HS-5 (cell line): ENCODE measurements around the gene SYNGR2.

ENCODE experiments used
- DNase-seq: peaks from one replicate; pipeline ENCODE4 v3.0.0-alpha.2; 2012; ENCODE audit warnings: low read depth

SYNGR2 gene, protein sequence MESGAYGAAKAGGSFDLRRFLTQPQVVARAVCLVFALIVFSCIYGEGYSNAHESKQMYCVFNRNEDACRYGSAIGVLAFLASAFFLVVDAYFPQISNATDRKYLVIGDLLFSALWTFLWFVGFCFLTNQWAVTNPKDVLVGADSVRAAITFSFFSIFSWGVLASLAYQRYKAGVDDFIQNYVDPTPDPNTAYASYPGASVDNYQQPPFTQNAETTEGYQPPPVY

DNA sequence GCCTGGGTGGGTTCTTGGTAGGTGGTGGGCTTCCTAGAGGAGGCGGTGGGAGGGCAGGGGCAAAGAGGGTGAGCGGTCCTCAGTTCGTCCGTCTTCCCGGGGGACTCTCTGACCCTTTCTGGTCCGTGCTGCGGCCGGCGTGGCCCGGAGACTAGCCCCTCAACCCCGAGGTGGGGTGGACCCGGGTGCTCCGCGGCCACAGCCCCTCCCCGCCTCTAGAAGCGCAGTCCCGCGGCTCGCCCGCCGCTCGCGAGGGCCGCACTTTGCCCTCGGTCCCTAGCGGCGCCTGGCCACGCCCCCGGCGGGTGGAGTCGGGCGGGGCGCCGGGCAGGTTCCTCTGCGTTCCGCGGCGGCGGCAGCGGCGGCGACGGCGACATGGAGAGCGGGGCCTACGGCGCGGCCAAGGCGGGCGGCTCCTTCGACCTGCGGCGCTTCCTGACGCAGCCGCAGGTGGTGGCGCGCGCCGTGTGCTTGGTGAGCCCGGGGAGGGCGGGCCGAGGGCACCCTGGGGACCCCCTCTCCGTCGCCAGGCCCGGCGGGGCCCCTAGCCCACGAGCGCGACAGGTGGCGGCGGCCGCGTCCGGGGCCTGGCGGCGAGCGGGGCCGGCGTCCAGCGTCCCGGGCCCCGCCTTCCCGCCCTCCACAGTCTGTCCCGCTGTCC is at the start of gene SYNGR2:
SYNGR2 (plus strand) TSS at position 340 of the 661 bp plus-strand sequence; CDS start at position 376, 36 bp downstream.
- no peak for DNase-seq

DNA sequence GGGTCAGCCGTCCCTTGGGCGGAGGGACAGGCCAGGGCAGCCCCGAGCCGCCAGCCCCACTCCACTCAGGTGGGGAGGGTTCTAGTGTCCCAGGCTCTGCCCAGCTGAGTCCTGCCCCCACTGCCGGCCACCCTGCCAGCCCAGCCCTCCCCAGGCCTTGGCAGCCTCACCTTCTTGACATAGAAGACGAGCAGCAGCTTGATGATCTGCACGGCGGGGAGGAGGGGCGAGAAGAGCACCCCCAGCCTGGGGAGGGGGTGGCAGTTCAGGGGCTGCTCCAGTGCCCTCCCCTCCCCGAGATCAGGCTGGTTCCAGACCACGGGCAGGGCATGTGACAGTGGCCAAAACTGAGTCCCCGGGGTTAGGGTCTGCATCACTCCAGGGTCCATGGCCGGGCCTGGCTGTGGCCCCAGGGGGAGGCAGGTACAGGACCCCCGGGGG is 49.6 kb upstream of the SYNGR2 start:
- no peak for DNase-seq

DNA sequence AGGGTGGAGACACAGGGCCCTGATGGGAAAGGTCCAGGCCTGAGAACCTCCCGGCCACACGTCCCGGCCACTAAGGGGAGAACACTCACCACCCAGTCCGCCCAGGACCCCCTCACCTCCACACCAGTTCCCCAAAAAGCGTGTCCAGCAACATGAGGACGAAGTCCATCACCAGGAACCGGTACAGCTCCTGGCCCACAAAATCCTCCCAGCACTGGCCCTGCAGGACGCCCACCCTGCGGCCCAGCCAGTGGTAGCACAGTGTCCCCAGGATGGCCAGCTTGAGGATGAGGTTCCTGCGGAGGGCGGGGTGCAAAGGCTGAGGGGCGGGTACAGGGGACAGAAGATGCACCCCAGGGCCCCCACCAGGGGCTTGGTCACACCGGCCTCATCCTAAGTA is 47.8 kb upstream of the SYNGR2 start:
- no peak for DNase-seq

DNA sequence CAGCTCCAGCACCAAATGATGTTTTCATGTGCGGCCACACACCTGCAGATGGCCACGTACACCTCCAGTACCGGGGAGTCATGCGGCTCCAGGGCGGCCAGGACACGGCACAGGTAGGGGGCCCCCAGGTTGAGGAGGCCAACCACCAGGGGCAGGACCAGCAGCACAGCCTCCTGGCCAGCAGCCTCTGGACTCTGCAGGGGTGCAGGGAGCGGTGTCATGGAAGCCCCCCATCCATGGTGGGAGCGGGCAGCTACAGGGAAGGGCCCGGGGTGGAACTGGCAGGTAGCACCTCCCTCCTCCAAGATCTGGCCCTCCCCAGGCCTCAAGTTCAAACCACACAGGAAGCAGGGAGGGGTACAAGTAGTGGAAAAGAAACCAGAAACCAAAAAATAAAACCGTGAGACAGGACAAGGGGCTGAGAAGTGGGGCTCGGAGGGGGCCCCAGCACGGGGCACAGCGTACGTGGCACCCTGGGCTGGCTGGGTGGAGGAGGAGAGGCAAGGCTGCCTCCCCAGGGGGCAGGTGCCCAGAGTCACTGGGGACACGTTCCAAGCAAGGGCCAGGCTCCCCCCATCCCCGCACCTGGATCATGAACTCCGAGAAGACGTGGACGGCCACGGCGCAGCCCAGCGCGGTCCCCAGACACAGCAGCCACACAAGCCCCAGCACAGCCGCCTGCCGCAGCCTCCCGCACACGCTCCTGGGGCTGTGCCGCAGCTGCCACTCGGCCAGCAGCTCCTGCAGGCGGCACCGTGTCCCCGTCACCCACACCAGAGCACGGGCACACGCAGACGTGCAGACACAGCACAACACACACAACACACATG is 47.2 kb upstream of the SYNGR2 start:
- no peak for DNase-seq

DNA sequence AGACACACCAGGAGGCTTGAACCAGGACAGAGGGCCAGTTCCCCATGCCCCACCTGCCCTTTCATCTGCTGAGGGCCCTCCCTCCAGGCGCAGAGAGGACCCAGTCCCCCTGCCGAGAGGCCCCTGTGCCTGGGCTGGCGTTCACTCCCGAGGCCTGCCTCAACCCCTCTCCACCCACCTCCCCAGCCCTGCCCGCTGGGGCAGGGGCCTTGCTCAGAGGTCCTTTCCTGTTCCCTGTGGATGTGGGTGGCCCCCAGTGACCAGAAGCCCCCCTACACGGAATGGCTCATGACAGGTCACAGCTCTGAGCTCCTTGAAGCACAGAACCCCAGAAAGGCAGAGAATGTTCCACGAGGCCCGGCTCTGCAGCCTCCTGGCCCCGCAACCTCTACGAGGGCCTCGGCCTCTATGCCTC is 46.6 kb upstream of the SYNGR2 start:
- no peak for DNase-seq

DNA sequence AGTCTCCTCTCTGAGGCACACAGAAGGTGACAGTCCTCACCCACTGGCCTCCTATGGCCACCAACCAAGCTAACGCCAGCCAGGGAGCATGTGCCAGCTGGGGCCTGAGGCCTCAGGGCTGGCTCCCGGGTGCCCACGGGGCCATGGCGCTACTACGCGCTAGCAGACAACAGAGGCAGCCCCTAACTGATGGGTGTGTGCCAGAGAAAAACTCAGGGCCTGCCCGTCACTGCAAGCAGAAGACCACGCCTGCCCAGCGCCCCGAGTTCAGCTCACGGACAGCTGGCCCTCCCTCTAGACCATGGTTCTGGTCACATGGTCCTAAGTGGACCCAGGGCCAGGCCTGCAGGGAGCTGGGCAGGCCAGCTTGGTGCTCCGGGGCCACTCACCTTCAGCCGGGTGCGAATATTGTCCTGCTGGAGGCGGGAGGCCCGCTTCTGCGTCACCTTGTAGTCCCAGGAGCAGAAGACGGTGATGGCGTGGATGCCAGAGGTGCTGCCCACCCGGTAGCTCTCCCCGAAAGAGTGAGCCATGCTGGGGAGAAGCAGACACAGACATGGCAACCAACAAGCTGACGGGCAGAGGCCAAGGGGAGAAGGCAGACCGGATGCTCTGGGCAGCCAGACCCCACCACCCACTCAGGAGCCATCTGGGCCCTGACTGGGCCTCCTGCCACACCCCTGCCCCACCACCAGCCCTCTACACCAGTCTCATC is 46.0 kb upstream of the SYNGR2 start:
- no peak for DNase-seq

DNA sequence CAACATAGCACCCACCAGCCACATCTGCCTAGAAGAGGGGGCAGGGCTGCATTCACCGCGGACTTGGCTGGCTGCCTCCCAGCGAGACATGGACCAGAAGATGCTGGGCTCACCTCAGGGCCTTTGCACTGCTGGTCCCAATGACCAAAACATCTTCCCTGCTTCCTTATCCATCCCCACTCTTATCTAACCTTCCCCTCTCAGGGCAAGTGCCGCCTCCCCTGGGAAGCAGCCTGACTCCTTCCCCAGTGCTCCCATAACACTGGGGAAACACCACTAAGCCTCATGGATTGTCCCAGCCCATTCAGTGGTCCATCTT is 45.5 kb upstream of the SYNGR2 start:
- no peak for DNase-seq

DNA sequence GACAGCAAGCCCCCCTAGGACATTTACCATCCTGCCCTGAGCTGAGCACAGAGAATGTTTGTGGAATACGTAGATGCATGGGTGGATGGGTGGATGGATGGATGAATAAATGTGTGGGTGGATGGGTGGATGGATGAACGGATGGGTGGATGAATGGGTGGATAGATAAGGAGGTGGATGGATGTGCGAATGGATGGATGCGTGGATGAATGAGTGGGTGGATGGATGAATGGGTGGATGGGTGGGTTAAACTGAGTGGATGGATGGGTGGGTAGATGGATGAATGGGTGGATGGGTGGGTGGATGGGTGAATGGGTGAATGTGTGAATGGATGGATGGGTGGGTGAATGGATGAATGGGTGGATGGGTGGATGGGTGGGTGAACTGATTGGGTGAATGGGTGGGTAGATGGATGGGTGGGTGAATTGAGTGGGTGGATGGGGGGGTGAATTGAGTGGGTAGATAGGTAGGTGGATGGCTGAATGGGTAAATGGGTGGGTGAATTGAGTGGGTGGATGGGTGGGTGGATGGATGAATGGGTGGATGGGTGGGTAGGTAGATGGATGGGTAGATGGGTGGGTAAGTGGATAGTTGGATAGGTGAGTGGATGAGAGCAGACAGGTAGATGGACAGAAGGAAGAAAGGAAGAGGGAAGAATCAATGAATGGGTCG is 45.0 kb upstream of the SYNGR2 start:
- no peak for DNase-seq

DNA sequence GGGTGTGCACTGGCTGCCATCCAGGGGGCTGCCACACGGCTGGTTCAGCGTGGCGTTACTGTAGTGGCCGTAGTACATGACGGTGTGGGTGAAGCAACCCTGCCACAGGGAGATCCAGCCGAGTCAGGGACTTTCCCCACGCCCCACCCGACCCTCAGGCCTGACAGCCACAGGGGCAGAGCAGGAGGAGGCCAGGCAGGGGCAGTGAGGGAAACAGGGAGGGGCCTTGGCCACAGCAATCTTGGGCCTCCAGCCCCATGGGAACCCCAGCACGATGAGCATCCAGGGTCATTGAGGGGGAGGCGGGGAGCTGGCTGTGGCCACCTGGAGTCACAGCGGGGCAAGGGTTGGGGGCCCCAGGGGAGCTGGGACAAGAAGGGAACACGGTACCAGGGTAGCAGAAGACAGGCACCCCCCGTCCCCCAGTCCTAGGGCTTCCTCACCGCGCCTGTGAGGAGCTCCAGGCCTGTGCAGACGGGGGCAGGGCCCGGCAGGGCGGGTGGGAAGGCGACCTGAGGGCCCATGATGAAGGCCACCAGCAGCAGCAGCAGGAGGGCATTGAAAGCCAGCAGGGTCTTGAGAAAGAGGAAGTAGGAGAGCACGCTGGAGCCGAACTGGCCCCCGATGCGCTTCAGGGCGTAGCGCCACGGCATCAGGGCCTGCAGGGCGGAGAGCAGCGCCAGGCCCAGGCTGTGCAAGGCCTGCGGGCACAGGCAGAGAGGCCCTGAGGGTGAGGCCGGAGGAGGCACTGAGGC is 44.1 kb upstream of the SYNGR2 start:
- DNase-seq = no peak

DNA sequence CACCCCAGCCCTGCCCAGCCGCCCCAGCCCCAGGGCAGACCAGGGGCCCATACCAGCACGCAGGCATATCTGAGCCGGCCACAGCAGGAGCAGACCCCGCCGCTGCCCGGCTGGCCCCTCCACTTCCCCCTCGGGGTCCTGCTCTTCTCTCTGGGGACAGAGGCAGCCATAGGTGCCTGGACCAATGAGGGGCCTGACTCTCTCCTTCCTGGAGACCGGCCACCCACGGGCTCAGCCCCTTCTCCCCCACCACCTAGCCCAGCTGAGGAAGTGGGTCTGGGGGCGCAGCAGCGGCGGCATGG is 43.6 kb upstream of the SYNGR2 start:
- DNase-seq = no peak

DNA sequence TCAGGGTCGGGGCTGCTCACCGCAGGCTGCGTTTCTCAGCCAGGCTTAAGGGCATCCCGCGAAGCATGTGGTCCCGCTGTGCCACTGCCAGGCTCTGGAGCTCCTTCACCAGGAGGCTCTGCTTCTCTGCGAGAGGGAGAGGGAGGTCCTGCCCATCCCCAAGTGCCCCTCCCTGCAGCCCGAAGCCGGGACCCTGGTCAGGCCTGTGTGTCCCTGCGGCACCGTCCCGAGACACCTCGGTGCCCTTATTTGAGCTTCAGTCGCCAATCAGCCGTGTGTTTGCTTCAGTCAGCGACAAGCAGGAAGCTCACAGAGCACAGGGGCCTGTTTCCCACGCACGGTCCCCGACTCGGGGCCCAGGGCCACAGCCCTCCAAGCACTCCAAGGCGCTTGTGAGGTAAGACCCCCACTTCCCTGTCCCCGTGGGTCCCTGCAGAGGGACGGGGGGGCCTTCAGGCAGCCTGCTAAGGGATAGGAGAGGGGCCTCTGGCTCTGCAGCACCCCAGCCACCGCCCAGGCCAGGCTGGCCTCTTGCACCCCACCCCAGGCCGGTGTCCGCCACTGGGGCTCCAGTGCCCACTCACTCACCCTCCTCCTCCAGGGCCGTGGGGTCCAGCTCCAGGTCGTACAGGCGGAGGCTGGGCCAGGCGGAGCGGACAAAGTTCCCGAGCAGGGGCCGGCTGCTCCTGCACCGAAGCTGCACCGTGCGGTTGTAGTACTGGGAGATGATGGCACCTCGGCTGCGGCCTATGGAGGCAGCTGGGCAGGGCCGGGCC is 43.1 kb upstream of the SYNGR2 start:
- DNase-seq = no peak

DNA sequence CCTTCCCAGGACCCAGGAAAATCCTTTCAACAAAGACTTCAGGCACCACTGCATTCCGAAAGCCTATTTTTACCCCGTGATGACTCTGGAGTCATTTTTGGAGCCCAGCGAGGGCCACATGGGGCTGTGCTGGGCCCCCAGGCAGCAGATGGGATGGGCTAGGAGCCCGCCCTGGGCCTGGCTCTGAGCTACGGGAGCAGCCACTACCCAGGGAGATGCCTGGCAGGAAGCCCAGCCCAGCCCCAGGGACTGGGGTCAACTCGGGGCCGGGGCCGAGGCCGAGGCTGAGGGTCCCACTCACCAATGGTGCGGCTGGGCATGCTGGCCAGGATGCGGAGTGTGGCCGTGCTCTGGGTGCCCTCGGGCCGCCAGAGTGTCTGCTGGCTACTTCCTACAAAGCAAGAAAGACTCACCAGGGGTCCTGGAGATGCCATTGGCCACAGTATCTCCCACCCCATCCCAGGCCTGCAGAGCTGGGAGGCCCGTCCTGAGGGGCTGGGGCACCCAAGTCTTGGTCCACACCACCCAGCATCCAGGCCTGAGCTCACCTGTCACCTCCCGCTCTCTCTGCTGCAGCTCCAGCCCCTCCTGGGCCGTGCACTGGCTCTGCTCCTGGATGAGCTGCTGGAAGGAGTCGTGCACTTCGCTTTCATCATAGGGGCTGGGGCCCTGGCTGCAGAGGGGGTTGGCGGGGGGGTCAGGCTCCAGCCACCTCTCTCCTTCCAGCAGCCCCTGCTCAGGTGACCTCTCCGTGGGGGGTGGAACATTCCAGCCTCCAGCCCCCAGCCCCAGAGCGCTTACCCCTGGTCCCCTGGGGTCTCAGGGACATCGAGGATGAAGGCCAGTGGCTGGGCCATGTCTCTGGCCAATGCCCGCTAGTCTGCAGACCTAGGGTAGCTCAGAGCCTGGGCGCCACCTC is 42.1 kb upstream of the SYNGR2 start:
- no peak for DNase-seq

DNA sequence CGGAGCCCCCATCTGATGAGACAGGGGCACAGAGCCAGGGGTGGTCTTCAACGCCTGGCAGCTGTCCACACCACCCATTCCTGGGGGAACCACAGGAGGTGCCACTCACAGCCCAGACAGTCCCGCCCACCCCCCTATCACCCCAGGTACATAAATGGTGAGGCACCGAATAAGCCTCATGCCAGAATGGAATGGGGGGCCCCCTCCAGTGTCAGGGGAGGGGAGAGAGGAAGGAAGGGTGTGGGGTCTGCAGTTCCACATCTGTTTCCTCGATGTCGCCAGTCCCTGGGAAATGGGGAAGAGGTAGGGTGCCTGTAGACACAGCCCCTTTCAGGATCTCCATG is 41.5 kb upstream of the SYNGR2 start:
- DNase-seq = no peak

DNA sequence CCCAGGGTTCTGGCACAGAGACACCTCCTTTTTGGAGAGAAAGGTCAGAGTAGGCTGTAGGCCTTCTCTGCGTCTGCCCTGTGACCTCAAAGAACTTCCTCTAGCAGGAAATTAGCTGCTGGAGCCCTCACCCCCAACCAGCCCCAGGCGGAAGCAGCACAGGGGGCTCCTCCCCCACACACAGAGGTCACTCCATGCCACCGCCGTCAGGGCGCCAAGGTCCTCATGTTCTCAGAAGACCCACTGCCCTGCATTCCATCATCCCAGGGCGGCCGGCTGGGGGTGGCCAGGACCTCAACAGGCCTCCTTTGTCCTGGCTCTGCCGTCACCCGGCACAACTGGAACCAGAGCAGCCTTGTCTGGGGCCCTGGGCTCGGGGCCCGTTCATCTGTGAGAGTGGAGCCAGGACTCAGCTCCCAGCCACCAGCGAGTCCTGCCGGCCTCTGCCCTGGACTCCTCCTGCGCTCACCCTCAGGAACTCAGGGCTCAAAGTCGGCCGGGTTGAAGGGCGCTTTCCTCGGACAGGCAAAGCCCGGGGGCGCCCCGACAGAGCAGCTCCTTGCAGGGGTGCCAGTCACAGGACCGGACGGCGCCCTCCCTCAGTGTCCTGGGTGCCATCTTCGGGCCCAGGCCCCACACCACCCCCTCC is 41.0 kb upstream of the SYNGR2 start:
- no peak for DNase-seq

DNA sequence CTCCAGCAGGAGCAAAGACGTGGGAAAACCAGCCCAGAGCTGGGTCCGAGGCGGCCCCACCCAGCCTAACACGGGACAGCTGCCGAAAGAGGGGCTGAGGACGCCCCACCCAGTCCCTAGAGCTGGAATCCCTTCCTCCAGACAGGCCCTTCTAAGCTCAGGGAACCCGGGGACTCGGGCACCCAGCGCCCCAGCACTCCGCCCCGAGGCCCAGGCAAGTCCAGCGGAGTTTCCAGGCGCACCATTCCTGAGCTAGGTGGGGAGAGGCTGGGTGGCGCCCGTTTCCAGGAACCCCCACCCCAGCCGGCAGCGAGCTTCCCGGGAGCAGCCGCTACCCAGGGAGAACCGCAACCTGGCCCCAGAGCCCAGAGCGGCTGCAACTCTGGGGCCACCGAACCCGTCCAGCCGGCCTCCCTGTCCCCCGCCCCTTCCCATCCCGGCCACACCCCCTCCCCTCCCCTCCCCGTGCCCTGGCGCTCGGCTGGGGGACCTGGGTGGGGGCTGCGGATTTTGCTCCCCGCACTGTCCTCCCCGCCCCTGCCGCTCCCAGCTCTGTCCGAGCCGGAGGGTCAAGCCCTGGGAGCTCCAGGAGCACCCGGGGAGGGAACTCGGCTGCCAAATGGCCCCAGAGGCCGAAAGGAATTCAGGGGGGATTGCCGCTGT is 40.4 kb upstream of the SYNGR2 start:
- no peak for DNase-seq

DNA sequence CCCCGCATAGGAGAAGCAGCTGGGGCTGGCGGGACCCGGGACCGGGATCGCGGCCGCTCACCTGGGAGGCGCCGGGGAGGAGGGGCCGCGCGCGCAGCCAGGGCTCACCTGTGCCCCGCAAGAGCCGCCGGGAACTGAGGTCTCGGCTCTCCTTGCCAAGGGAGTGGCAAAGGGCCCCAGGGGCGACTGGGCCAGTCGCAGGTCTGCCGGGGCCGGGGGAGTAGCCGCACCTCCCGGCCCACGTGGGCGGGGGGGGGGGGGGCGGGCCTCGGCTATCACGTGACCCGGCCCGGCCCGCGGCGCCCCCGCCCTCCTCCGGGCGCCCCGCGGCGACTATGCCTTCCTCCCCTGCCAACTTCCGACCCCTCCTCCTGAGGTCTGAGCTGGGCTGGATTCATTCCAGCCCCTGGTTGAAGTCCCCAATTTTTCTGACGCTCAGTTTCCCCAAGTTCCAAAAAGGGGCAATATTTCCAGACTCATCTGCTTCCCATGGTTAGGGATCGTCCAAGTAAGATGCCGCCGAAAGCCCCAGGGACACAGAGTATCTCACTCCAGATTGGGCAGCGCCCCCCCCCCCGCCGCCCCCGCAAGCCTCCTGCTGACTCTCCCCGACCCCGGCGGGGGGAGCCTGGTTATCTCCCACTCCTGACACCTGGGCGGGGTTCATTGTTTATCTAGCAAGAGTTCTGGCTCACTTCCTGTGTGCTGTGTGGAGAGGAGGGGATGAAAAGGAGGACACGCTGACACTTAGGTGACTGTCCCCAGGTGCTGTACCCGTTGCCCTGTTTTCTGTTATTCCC is 39.6 kb upstream of the SYNGR2 start, which contains the start of gene TMC6:
TMC6 (minus strand) TSS at position 205 of the 800 bp plus-strand sequence. CDS start 1,923 bp downstream, outside the sequence.
- no peak for DNase-seq

DNA sequence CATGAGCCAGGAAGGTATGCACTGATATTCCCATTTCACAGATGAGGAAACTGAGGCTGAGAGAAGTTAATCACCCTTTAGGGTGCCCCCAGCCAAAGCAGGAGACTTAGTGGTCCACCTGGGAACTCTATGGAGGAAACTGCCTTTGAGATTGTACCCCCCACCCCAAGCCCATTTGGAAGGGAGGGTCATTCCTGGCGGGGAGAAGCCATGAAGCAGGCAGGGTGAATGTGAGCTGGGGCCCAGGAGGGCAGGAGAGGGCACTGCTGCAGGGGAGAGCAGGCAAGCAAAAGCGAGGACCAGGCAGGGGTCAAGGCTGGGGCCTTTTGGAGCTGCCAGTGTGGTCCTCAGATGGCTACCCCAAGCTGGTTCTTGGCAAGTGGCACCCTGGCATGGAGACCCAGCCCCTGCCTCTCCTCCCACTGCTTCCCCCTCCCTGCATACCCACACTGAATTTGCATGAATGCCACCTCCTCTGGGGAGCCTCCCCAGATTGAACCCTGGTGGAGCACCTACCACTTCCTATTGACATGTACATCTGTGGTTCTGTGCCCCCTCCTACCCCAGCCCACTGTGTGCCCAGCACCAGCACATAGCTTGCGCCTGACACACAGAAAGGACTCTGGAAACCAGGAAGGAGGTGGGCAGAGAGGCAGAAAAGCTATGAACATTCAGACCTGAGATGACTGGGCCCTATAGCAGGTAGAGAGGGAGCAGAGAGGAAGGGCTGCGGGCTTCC is 38.9 kb upstream of the SYNGR2 start:
- no peak for DNase-seq
